HCT116 (cell line): ENCODE results near the gene GEN1. TPM values are rescaled to one million over a fixed set of nuclear protein-coding genes. Genes with fewer than 3 reads are reported as not detected.

Source experiments
- ATAC-seq: fragments of 200-7000 bp; cut with Tn5 transposase; 2 replicates; pipeline ENCODE4 v1.9.1; 2020; ENCODE audit warnings: mild to moderate bottlenecking, moderate library complexity
- BruUV-seq: library from RNA; stranded (reverse); fragments of 400-500 nt; replicated peaks from 2 replicates; lab custom pipeline; 2021; lab: Mats Ljungman, UMichigan
- CTCF ChIA-PET: fragments of 300-600 bp; sonication (Branson Sonifier 250); formaldehyde crosslinking; loops from one replicate; lab custom pipeline; 2021; ENCODE audit warnings: antibody characterized with exemption; lab: Charles Lee
- POLR2A ChIA-PET: fragments of 300-600, 350-600 bp; sonication (Branson Sonifier 250); formaldehyde crosslinking; loops from one replicate; lab custom pipeline; 2021; ENCODE audit warnings: antibody characterized with exemption; lab: Charles Lee
- RAD21 ChIA-PET, 2 experiments: fragments of 300-600 bp; sonication (Branson Sonifier 250); formaldehyde crosslinking; loops; one replicate each; lab custom pipeline; 2023; ENCODE audit warnings: low total read pairs in 2 of 2; ENCODE audit not compliant: uncharacterized antibody in 2 of 2, unreplicated experiment in 2 of 2, low non-redundant PET in 1 of 2; lab: Charles Lee
- DNase-seq: peaks from one replicate; pipeline ENCODE4 v3.0.0-alpha.2; 2010; ENCODE audit warnings: low read depth, low spot score
- H2AFZ ChIP-seq: fragments of 200-600 bp; shearing (Covaris generic), sonication (generic); 2 replicates; pipeline ENCODE4 v1.6.1; 2017; ENCODE audit warnings: low read depth, mixed run types, mixed read lengths, antibody characterized with exemption, low read length; ENCODE audit not compliant: poor library complexity, severe bottlenecking
- H3K27ac ChIP-seq: 2 replicates; pipeline ENCODE4 v1.5.1; 2012; ENCODE audit warnings: low read depth, low read length
- H3K27me3 ChIP-seq: fragments of 200-600 bp; sonication (generic); 2 replicates; pipeline ENCODE4 v1.6.1; 2016; ENCODE audit warnings: mixed run types, low read length, mixed read lengths; ENCODE audit not compliant: insufficient read depth
- H3K36me3 ChIP-seq, 2 experiments: fragments of 200-500 bp in 1 of 2; fragments of 200-600 bp in 1 of 2; sonication (Bioruptor generic) in 1 of 2; sonication (generic) in 1 of 2; 2 replicates each; pipeline versions ENCODE4 v1.5.1 to v1.6.1; 2014 to 2016; ENCODE audit warnings: low read length in 2 of 2, inconsistent platforms in 1 of 2, mixed read lengths in 1 of 2, mixed run types in 1 of 2; ENCODE audit not compliant: insufficient read depth in 2 of 2, control insufficient read depth in 1 of 2
- H3K4me1 ChIP-seq, 2 experiments: fragments of 200-600 bp in 1 of 2; sonication (generic) in 1 of 2; 2 replicates each; pipeline versions ENCODE4 v1.5.1 to v1.6.1; 2012 to 2017; ENCODE audit warnings: low read length in 2 of 2, inconsistent platforms in 1 of 2, mild to moderate bottlenecking in 1 of 2, mixed read lengths in 1 of 2, mixed run types in 1 of 2, moderate library complexity in 1 of 2; ENCODE audit not compliant: insufficient read depth in 2 of 2, control insufficient read depth in 1 of 2
- H3K4me2 ChIP-seq: fragments of 200-600 bp; sonication (generic); 2 replicates; pipeline ENCODE4 v1.6.1; 2017; ENCODE audit warnings: mixed run types, low read length, mixed read lengths
- H3K4me3 ChIP-seq, 2 experiments: fragments of 200-600 bp in 1 of 2; sonication (generic) in 1 of 2; replicated peaks in 1 of 2; 2 replicates each; pipeline ENCODE4 v1.5.1; 2011 to 2016; ENCODE audit warnings: low read length in 2 of 2, control low read depth in 1 of 2, low read depth in 1 of 2, mild to moderate bottlenecking in 1 of 2, mixed read lengths in 1 of 2, mixed run types in 1 of 2
- H3K79me2 ChIP-seq: fragments of 200-600 bp; sonication (generic); 2 replicates; pipeline ENCODE4 v1.6.1; 2017; ENCODE audit warnings: mild to moderate bottlenecking, mixed run types, low read length, moderate library complexity, mixed read lengths; ENCODE audit not compliant: insufficient read depth
- H3K9ac ChIP-seq: fragments of 200-600 bp; sonication (generic); 2 replicates; pipeline ENCODE4 v1.6.1; 2016; ENCODE audit warnings: low read length, mixed read lengths
- H3K9me2 ChIP-seq: fragments of 200-600 bp; sonication (generic), shearing (Covaris generic); 2 replicates; pipeline ENCODE4 v1.6.1; 2017; ENCODE audit warnings: mixed run types, mild to moderate bottlenecking, moderate library complexity; ENCODE audit not compliant: insufficient read depth
- H3K9me3 ChIP-seq, 2 experiments: fragments of 200-500 bp in 1 of 2; fragments of 200-600 bp in 1 of 2; sonication (Bioruptor generic) in 1 of 2; sonication (generic) in 1 of 2; 2 replicates each; pipeline ENCODE4 v1.6.1; 2014 to 2017; ENCODE audit warnings: low read length in 2 of 2, mixed read lengths in 2 of 2, inconsistent platforms in 1 of 2, low read depth in 1 of 2, mild to moderate bottlenecking in 1 of 2, mixed run types in 1 of 2, moderate library complexity in 1 of 2; ENCODE audit not compliant: control insufficient read depth in 1 of 2, insufficient read depth in 1 of 2
- H4K20me1 ChIP-seq: fragments of 200-600 bp; sonication (generic), shearing (Covaris generic); 2 replicates; pipeline ENCODE4 v1.6.1; 2017; ENCODE audit warnings: mixed run types, mild to moderate bottlenecking, moderate library complexity; ENCODE audit not compliant: insufficient read depth
- ATF3 ChIP-seq: IDR thresholded peaks from 2 replicates; pipeline ENCODE4 v1.6.1; 2012
- EGR1 ChIP-seq: IDR thresholded peaks from 2 replicates; pipeline ENCODE4 v1.6.1; 2012; ENCODE audit warnings: low read depth
- ELF1 ChIP-seq: IDR thresholded peaks from 2 replicates; pipeline ENCODE4 v1.6.1; 2012; ENCODE audit warnings: low read depth, borderline replicate concordance
- EZH2 ChIP-seq: fragments of 200-600 bp; sonication (generic); IDR thresholded peaks from 2 replicates; pipeline ENCODE4 v1.6.1; 2017; ENCODE audit warnings: antibody characterized with exemption, mixed run types
- FOSL1 ChIP-seq: IDR thresholded peaks from 2 replicates; pipeline ENCODE4 v1.6.1; 2012; ENCODE audit warnings: low read depth
- JUND ChIP-seq: IDR thresholded peaks from 2 replicates; pipeline ENCODE4 v1.6.1; 2012
- POLR2AphosphoS5 ChIP-seq: IDR thresholded peaks from 2 replicates; pipeline ENCODE4 v1.6.1; 2011; ENCODE audit warnings: mild to moderate bottlenecking, low read depth, low read length, moderate library complexity
- RAD21 ChIP-seq: IDR thresholded peaks from 2 replicates; pipeline ENCODE4 v1.6.1; 2012; ENCODE audit warnings: low read depth, mild to moderate bottlenecking
- REST ChIP-seq: IDR thresholded peaks from 2 replicates; pipeline ENCODE4 v1.6.1; 2012; ENCODE audit warnings: low read depth
- SIN3A ChIP-seq: IDR thresholded peaks from 2 replicates; pipeline ENCODE4 v1.6.1; 2012; ENCODE audit warnings: low read depth
- SP1 ChIP-seq: IDR thresholded peaks from 2 replicates; pipeline ENCODE4 v1.6.1; 2012; ENCODE audit warnings: low read depth
- TCF7L2 ChIP-seq: IDR thresholded peaks from 2 replicates; pipeline ENCODE4 v1.7.0; 2011; ENCODE audit warnings: borderline replicate concordance, inconsistent platforms; ENCODE audit not compliant: insufficient read depth, insufficient read length; ENCODE audit errors: extremely low read depth
- YY1 ChIP-seq: IDR thresholded peaks from 2 replicates; pipeline ENCODE4 v1.6.1; 2011; ENCODE audit warnings: low read length, low read depth, moderate library complexity, mild to moderate bottlenecking; ENCODE audit not compliant: insufficient replicate concordance; ENCODE audit errors: extremely low read depth
- ZFX ChIP-seq: fragments of 450-650 bp; IDR thresholded peaks from 2 replicates; pipeline ENCODE4 v1.6.1; 2017
- ZNF274 ChIP-seq: fragments of 200-500 bp; sonication (Bioruptor generic); IDR thresholded peaks from 2 replicates; pipeline ENCODE4 v1.6.1; 2014; ENCODE audit warnings: mild to moderate bottlenecking, low read depth, low read length, inconsistent platforms
- intact Hi-C: fragments of 100-400 bp; cut with micrococcal nuclease; formaldehyde crosslinking; loops from 2 replicates; pipeline ENCODE4 v1.10.0; 2022
- total RNA-seq: library from RNA; stranded (reverse); gene quantifications from one replicate; pipeline ENCODE4 v1.2.1, GENCODE V29; 2021; ENCODE audit not compliant: unreplicated experiment

Gene GEN1
- total RNA-seq, 1 experiment from 2014 or later, result 19.7 TPM

- Histone ChIP-seq H3K4me2 (no peak overlapping the region), H3K27me3 (no peaks in the 10 kb centered on the region), H3K79me2 (no peaks in the 10 kb centered on the region), H3K27ac (no peak overlapping the region), H2AFZ (no peak overlapping the region), H3K36me3 (no peaks in the 10 kb centered on the region), H3K4me3 (no peak overlapping the region), H3K9me3 (no peaks in the 10 kb centered on the region), H3K4me1 (peaks cover 0 to 10% of the 10 kb centered on the region in 2 experiments; a peak in 1 of 4 replicates), H4K20me1 (no peaks in the 10 kb centered on the region), H3K9ac (no peak overlapping the region), H3K9me2 (no peaks in the 10 kb centered on the region)
- intact Hi-C loops, result no loop called here
- no TSS peak for BruUV-seq
- ChIA-PET POLR2A (no interaction called here), RAD21 (no interaction called here), CTCF (no interaction called here)
- no peak for TF ChIP-seq TCF7L2
- no peak for TF ChIP-seq SP1
- TF ChIP-seq FOSL1, result no peak
- no peak for TF ChIP-seq JUND
- TF ChIP-seq RAD21, result no peak
- no peak for TF ChIP-seq EZH2
- no peak for TF ChIP-seq ZFX
- no peak for TF ChIP-seq EGR1
- TF ChIP-seq ELF1, result no peak
- ATAC-seq, result no peak
- no peak for DNase-seq
Measured at GRCh38 chr2:17827785-17828184, 73.8 kb downstream of the GEN1 start.

- peaks cover 0 to 10% of the 10 kb centered on the region in 2 experiments; a peak in 1 of 4 replicates for H3K4me1 ChIP-seq
- H3K4me2 ChIP-seq, result peak overlapping the region; percentile 73
- no peak overlapping the region for H3K9ac ChIP-seq
- H2AFZ ChIP-seq, result peak overlapping the region; percentile 97
- POLR2A ChIA-PET, result no interaction called here
- H3K4me3 ChIP-seq, result peak overlapping the region in 1 of 2 experiments; percentile 40; a peak in 3 of 4 replicates
- H3K9me3 ChIP-seq, result no peaks in the 10 kb centered on the region
- DNase-seq, result peak; percentile 82
- no peak overlapping the region for H3K27ac ChIP-seq
- ATAC-seq, result peak; percentile 100
- H3K9me2 ChIP-seq, result no peaks in the 10 kb centered on the region
- no TSS peak for BruUV-seq
- CTCF ChIA-PET, result interaction anchor here (1.4 kb wide), 1 partner anchor 9 kb away, joined by 3 read pairs; no protein-coding TSS in a partner anchor
- H3K27me3 ChIP-seq, result no peaks in the 10 kb centered on the region
- H4K20me1 ChIP-seq, result no peaks in the 10 kb centered on the region
- RAD21 ChIA-PET, result no interaction called here
- intact Hi-C loops, result loop anchor here (5.0 kb wide), 2 partner anchors 358 to 1058 kb away; no protein-coding TSS in a partner anchor
- no peaks in the 10 kb centered on the region for H3K36me3 ChIP-seq
- no peaks in the 10 kb centered on the region for H3K79me2 ChIP-seq
- TF ChIP-seq REST (no peak), SP1 (peak; percentile 49; the same call in 1 of the 2 replicates), SIN3A (no peak), POLR2AphosphoS5 (no peak), ZFX (no peak), ATF3 (no peak), YY1 (peak; percentile 54), RAD21 (peak; percentile 74), ZNF274 (no peak), EGR1 (no peak)
Measured at GRCh38 chr2:17830053-17831034, 76.4 kb downstream of the GEN1 start.
